OCI-LY7 (cell line): ENCODE measurements around the gene MAP3K5.

ENCODE experiments used
- CTCF ChIP-seq: fragments of 200-600 bp; sonication (generic); conservative IDR thresholded peaks from 2 replicates; pipeline ENCODE4 v1.5.1; 2014; ENCODE audit warnings: mild to moderate bottlenecking, antibody characterized with exemption, low read length, moderate library complexity, mixed read lengths
- EZH2phosphoT487 ChIP-seq: fragments of 200-600 bp; sonication (generic); IDR thresholded peaks from 2 replicates; pipeline ENCODE4 v1.6.1; 2018; ENCODE audit warnings: low read depth, borderline replicate concordance, mild to moderate bottlenecking, mixed run types, antibody characterized with exemption, low read length, moderate library complexity, mixed read lengths

GRCh38 chr6:136703331-136703865, 88.9 kb downstream of the MAP3K5 start:
- TF ChIP-seq CTCF = no peak
- no peak for TF ChIP-seq EZH2phosphoT487
